Hair follicle dermal papilla cell (primary cell): ENCODE results near the gene ZNF808. TPM values are rescaled to one million over a fixed set of nuclear protein-coding genes. Genes with fewer than 3 reads are reported as not detected.

Experiments
- small RNA-seq: library from RNA; depleted of rRNA; stranded (forward); fragments of <200 nt; gene quantifications from one replicate; pipeline ENCODE3, GENCODE V24; 2012
- total RNA-seq: library from RNA; depleted of rRNA; stranded (reverse); fragments of >200 nt; gene quantifications from 2 replicates; pipeline ENCODE4 v1.2.3, GENCODE V29; 2012

ZNF808 gene
- 16.8 and 20.9 TPM in 2 replicates for total RNA-seq

GRCh38 chr19:52527134-52527955 is at the start of gene ZNF808:
TSS of gene ZNF808 (plus strand) at chr19:52527668. CDS start at chr19:52543285, 15,617 bp downstream.

GRCh38 chr19:52570000-52570861 is 42.8 kb downstream of the ZNF808 start, which contains the start of gene ZNF701:
TSS of gene ZNF701 (plus strand) at chr19:52570287. CDS start at chr19:52574148, 3,861 bp downstream.

Small RNAs within 50 kb of the gene (small RNA-seq; reads per million reads assigned to genes)
- gene RPL39P34, result not detected

Other genes starting within 250 kb of the ZNF808 start
- 9.9 and 11.1 TPM in 2 replicates for gene ZNF480, start 230.5 kb upstream of the ZNF808 start, total RNA-seq
- gene ZNF610, start 191.4 kb upstream of the ZNF808 start, total RNA-seq, result 1.9 and 2.6 TPM in 2 replicates
- gene ZNF880, start 157.7 kb upstream of the ZNF808 start, total RNA-seq, result 24.2 and 27.6 TPM in 2 replicates
- gene ZNF528, start 129.8 kb upstream of the ZNF808 start, total RNA-seq, result 34.7 and 42.9 TPM in 2 replicates
- gene ZNF534, start 98.5 kb upstream of the ZNF808 start, total RNA-seq, result not detected in 2 replicates
- 4.6 and 5.7 TPM in 2 replicates for gene ZNF578, start 74.1 kb upstream of the ZNF808 start, total RNA-seq
- gene ZNF701, start 42.6 kb downstream of the ZNF808 start, total RNA-seq, result 12.4 and 18.0 TPM in 2 replicates
- gene ZNF83, start 110.7 kb downstream of the ZNF808 start, total RNA-seq, result 50.4 and 52.4 TPM in 2 replicates
- 10.4 and 11.5 TPM in 2 replicates for gene ZNF611, start 207.4 kb downstream of the ZNF808 start, total RNA-seq